NT2/D1 (cell line): ENCODE measurements around the gene ELN.

ENCODE experiments used
- DNase-seq: peaks from one replicate; pipeline ENCODE4 v3.0.0-alpha.2; 2011; ENCODE audit warnings: low read depth, low spot score
- H3K27me3 ChIP-seq: 2 replicates; pipeline ENCODE4 v1.6.0; 2011; ENCODE audit warnings: mild to moderate bottlenecking; ENCODE audit not compliant: insufficient read length, insufficient read depth
- H3K36me3 ChIP-seq: 2 replicates; pipeline ENCODE4 v1.6.1; 2011; ENCODE audit warnings: mild to moderate bottlenecking, low read length, mixed read lengths; ENCODE audit not compliant: insufficient read depth, insufficient read length
- H3K4me1 ChIP-seq: 2 replicates; pipeline ENCODE4 v1.5.1; 2011; ENCODE audit not compliant: insufficient read depth, insufficient read length
- H3K4me3 ChIP-seq: 2 replicates; pipeline ENCODE4 v1.5.1; 2011; ENCODE audit warnings: low read depth; ENCODE audit not compliant: insufficient read length
- H3K9ac ChIP-seq: 2 replicates; pipeline ENCODE4 v1.6.0; 2011; ENCODE audit warnings: low read depth; ENCODE audit not compliant: insufficient read length
- H3K9me3 ChIP-seq: 2 replicates; pipeline ENCODE4 v1.5.1; 2011; ENCODE audit warnings: mild to moderate bottlenecking, low read length; ENCODE audit not compliant: insufficient read depth
- SUZ12 ChIP-seq: IDR thresholded peaks from 2 replicates; pipeline ENCODE4 v1.6.1; 2011; ENCODE audit not compliant: insufficient read length, insufficient read depth; ENCODE audit errors: extremely low read depth
- YY1 ChIP-seq: IDR thresholded peaks from 2 replicates; pipeline ENCODE4 v1.6.1; 2011; ENCODE audit not compliant: insufficient read length, insufficient read depth
- ZNF274 ChIP-seq: IDR thresholded peaks from 2 replicates; pipeline ENCODE4 v1.6.1; 2011; ENCODE audit warnings: mild to moderate bottlenecking, low read depth, low read length

The ELN gene

DNA sequence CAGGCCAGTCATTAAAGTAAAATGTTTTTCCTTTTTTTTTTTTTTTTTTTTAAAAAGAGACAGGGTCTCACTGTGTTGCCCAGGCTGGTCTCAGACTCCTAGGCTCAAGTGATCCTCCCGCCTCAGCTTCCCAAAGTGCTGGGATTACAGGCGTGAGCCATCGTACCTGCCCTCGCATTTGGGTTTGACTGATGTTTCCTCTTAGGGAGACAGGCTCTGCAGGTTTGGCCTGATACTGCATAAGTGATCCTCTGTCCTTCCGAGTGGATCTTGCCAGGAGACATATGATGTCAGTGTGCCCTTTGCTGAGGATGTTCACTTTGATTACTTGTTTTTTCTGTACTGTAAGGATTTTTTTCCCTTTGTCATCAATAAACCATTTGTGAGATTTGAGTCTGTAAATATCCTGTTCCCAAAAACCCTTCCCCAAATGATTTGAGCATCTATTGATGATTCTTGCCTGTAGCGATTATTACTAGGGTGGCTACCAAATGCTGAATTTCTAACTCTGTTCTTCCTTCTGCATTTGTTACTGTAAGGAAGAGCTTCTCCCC, 75.3 kb downstream of the ELN start:
- Histone ChIP-seq H3K36me3 (peaks cover 57% of the 10 kb centered on the region), H3K27me3 (no peaks in the 10 kb centered on the region), H3K4me1 (no peaks in the 10 kb centered on the region), H3K9ac (no peak overlapping the region), H3K4me3 (no peak overlapping the region), H3K9me3 (peaks cover under 1% of the 10 kb centered on the region; the same call in 1 of the 2 replicates)
- TF ChIP-seq ZNF274, result no peak
- TF ChIP-seq YY1, result no peak
- no peak for TF ChIP-seq SUZ12
- DNase-seq, result no peak

- Histone ChIP-seq H3K4me3 (no peak overlapping the region), H3K4me1 (no peaks in the 10 kb centered on the region), H3K9ac (no peak overlapping the region), H3K9me3 (no peaks in the 10 kb centered on the region), H3K27me3 (no peaks in the 10 kb centered on the region), H3K36me3 (peaks cover 54% of the 10 kb centered on the region)
- TF ChIP-seq SUZ12, result no peak
- no peak for TF ChIP-seq ZNF274
- TF ChIP-seq YY1, result no peak
- DNase-seq, result no peak
Measured at GRCh38 chr7:74104702-74105101, 76.7 kb downstream of the ELN start.

GRCh38 chr7:74105992-74106391, 78.0 kb downstream of the ELN start:
- no peak overlapping the region for H3K4me3 ChIP-seq
- DNase-seq, result no peak
- TF ChIP-seq SUZ12 (no peak), YY1 (no peak), ZNF274 (no peak)
- H3K9ac ChIP-seq, result no peak overlapping the region
- H3K9me3 ChIP-seq, result no peaks in the 10 kb centered on the region
- peaks cover 51% of the 10 kb centered on the region for H3K36me3 ChIP-seq
- H3K27me3 ChIP-seq, result no peaks in the 10 kb centered on the region
- no peaks in the 10 kb centered on the region for H3K4me1 ChIP-seq

DNA sequence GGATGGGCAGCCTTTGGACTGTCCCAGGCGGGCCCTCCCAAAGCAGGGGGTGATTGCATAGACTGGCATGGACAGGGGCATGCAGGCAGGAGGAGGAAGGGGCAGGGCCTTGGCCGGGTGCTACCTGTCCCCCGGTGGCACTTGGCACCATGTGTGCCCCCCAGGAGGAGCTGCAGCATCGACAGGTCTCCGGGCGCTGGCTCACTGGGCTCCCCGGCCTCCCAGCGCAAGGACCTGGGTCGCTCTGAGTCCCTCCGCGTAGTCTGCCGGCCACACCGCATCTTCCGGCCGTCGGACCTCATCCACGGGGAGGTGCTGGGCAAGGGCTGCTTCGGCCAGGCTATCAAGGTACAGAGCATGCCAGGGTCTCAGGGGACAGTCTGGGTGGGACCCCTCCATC, 78.9 kb downstream of the ELN start:
- Histone ChIP-seq H3K4me1 (no peaks in the 10 kb centered on the region), H3K9me3 (no peaks in the 10 kb centered on the region), H3K36me3 (peaks cover 50% of the 10 kb centered on the region), H3K4me3 (no peak overlapping the region), H3K9ac (no peak overlapping the region), H3K27me3 (no peaks in the 10 kb centered on the region)
- DNase-seq, result no peak
- TF ChIP-seq YY1 (no peak), ZNF274 (no peak), SUZ12 (no peak)

GRCh38 chr7:74115326-74115725, 87.4 kb downstream of the ELN start:
- Histone ChIP-seq H3K4me3 (no peak overlapping the region), H3K4me1 (no peaks in the 10 kb centered on the region), H3K9me3 (no peaks in the 10 kb centered on the region), H3K27me3 (no peaks in the 10 kb centered on the region), H3K9ac (no peak overlapping the region), H3K36me3 (peaks cover 45% of the 10 kb centered on the region)
- TF ChIP-seq YY1 (no peak), SUZ12 (no peak), ZNF274 (no peak)
- peak; percentile 55 for DNase-seq

DNA sequence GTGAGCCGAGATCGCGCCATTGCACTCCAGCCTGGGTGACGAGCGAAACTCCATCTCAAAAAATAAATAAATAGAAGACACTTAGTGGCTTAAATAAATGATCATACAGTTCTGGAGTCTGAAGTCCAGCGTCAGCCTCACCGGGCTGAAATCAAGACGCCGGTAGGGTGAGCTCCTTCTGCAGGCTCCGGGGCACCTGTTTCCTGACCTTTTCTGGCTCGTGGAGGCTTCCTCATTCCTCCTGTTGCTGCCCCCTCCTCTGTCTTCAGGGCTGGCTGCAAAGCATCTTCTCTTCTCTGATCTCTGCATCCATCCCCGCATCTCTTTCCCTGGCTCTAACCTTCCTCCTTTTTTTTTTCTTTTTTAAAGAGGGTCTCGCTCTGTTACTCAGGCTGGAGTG, 88.4 kb downstream of the ELN start:
- Histone ChIP-seq H3K4me1 (no peaks in the 10 kb centered on the region), H3K36me3 (peaks cover 53% of the 10 kb centered on the region), H3K9ac (no peak overlapping the region), H3K4me3 (no peak overlapping the region), H3K9me3 (no peaks in the 10 kb centered on the region), H3K27me3 (no peaks in the 10 kb centered on the region)
- TF ChIP-seq ZNF274, result no peak
- no peak for TF ChIP-seq YY1
- no peak for TF ChIP-seq SUZ12
- DNase-seq, result no peak
